Chondrocyte (in vitro differentiated cells): ENCODE data around the gene L3MBTL4. TPM values are rescaled to one million over a fixed set of nuclear protein-coding genes. Genes with fewer than 3 reads are reported as not detected.
"Not testable (repeated sequence)": the region's sequence is repeated elsewhere in the genome, so short reads cannot be mapped to it uniquely, and the experiment has no call there.

Source experiments
- DNase-seq: peaks from one replicate; pipeline ENCODE4 v3.0.0; 2021; ENCODE audit warnings: mixed read lengths, low spot score
- H3K27ac Mint-ChIP-seq: one replicate; pipeline ENCODE4 v1.8.0; 2021; ENCODE audit warnings: mild to moderate bottlenecking, moderate library complexity, mixed read lengths; ENCODE audit not compliant: unreplicated experiment
- H3K27me3 Mint-ChIP-seq: 2 replicates; pipeline ENCODE4 v1.8.0; 2021; ENCODE audit warnings: low read depth, mixed read lengths
- H3K36me3 Mint-ChIP-seq: 2 replicates; pipeline ENCODE4 v1.8.0; 2021; ENCODE audit warnings: low read depth, mixed read lengths
- H3K4me1 Mint-ChIP-seq: 2 replicates; pipeline ENCODE4 v1.8.0; 2021; ENCODE audit warnings: low read depth, mild to moderate bottlenecking, mixed read lengths
- H3K4me3 Mint-ChIP-seq: one replicate; pipeline ENCODE4 v1.8.0; 2021; ENCODE audit warnings: mild to moderate bottlenecking, moderate library complexity, mixed read lengths; ENCODE audit not compliant: unreplicated experiment
- H3K9me3 Mint-ChIP-seq: 2 replicates; pipeline ENCODE4 v1.8.0; 2021; ENCODE audit warnings: low read depth, mixed read lengths
- CTCF ChIP-seq: fragments of 200-600 bp; sonication (generic); IDR thresholded peaks from 2 replicates; pipeline ENCODE4 v1.5.0; 2021; ENCODE audit warnings: antibody characterized with exemption, mild to moderate bottlenecking, moderate library complexity
- total RNA-seq: library from RNA; stranded (reverse); gene quantifications from 3 replicates; pipeline ENCODE4 v1.2.1, GENCODE V29; 2021

Gene L3MBTL4
- total RNA-seq, 1 donor from 2014 or later, result 1.0 TPM

- peaks cover 2% of the 10 kb centered on the region for H3K9me3 Mint-ChIP-seq
- no peaks in the 10 kb centered on the region for H3K36me3 Mint-ChIP-seq
- TF ChIP-seq CTCF, result no peak
- DNase-seq, result no peak
- H3K4me3 Mint-ChIP-seq, result no peak overlapping the region
- no peaks in the 10 kb centered on the region for H3K4me1 Mint-ChIP-seq
- no peak overlapping the region for H3K27ac Mint-ChIP-seq
- H3K27me3 Mint-ChIP-seq, result peaks cover 4% of the 10 kb centered on the region
Observed at GRCh38 chr18:6096730-6097129, 318.0 kb downstream of the L3MBTL4 start.

GRCh38 chr18:6088432-6088831 lies 326.3 kb downstream of the L3MBTL4 start:
- peaks cover 3% of the 10 kb centered on the region for H3K4me1 Mint-ChIP-seq
- no peak for TF ChIP-seq CTCF
- H3K4me3 Mint-ChIP-seq, result no peak overlapping the region
- DNase-seq, result no peak
- no peaks in the 10 kb centered on the region for H3K27me3 Mint-ChIP-seq
- no peaks in the 10 kb centered on the region for H3K36me3 Mint-ChIP-seq
- peaks cover 12% of the 10 kb centered on the region for H3K9me3 Mint-ChIP-seq
- H3K27ac Mint-ChIP-seq, result no peak overlapping the region

GRCh38 chr18:6086731-6087130 lies 328.0 kb downstream of the L3MBTL4 start:
- no peak for DNase-seq
- TF ChIP-seq CTCF, result no peak
- Mint-ChIP-seq H3K36me3 (no peaks in the 10 kb centered on the region), H3K27me3 (no peaks in the 10 kb centered on the region), H3K27ac (no peak overlapping the region), H3K4me1 (peaks cover 3% of the 10 kb centered on the region), H3K9me3 (peaks cover 10% of the 10 kb centered on the region), H3K4me3 (no peak overlapping the region)

GRCh38 chr18:6079406-6079805 lies 335.3 kb downstream of the L3MBTL4 start:
- Mint-ChIP-seq H3K27me3 (no peaks in the 10 kb centered on the region), H3K4me1 (no peaks in the 10 kb centered on the region)

GRCh38 chr18:6078877-6079276 lies 335.8 kb downstream of the L3MBTL4 start:
- H3K27ac Mint-ChIP-seq, result no peak overlapping the region

More at GRCh38 chr18:6079406-6079805, 335.3 kb downstream of the L3MBTL4 start:
- H3K4me3 Mint-ChIP-seq, result no peak overlapping the region
- H3K27ac Mint-ChIP-seq, result no peak overlapping the region
- no peak for TF ChIP-seq CTCF
- no peaks in the 10 kb centered on the region for H3K9me3 Mint-ChIP-seq
- no peak for DNase-seq
- no peaks in the 10 kb centered on the region for H3K36me3 Mint-ChIP-seq

GRCh38 chr18:6072423-6072822 lies 342.3 kb downstream of the L3MBTL4 start:
- not testable (repeated sequence) for H3K4me1 Mint-ChIP-seq, H3K9me3 Mint-ChIP-seq, H3K36me3 Mint-ChIP-seq, H3K4me3 Mint-ChIP-seq, H3K27me3 Mint-ChIP-seq, H3K27ac Mint-ChIP-seq, DNase-seq

More at GRCh38 chr18:6078877-6079276, 335.8 kb downstream of the L3MBTL4 start:
- Mint-ChIP-seq H3K9me3 (no peaks in the 10 kb centered on the region), H3K4me1 (no peaks in the 10 kb centered on the region), H3K36me3 (no peaks in the 10 kb centered on the region), H3K27me3 (no peaks in the 10 kb centered on the region), H3K4me3 (no peak overlapping the region)
- no peak for DNase-seq
- no peak for TF ChIP-seq CTCF
